ENCODE data around the gene JMJD8.

Gene JMJD8

DNA sequence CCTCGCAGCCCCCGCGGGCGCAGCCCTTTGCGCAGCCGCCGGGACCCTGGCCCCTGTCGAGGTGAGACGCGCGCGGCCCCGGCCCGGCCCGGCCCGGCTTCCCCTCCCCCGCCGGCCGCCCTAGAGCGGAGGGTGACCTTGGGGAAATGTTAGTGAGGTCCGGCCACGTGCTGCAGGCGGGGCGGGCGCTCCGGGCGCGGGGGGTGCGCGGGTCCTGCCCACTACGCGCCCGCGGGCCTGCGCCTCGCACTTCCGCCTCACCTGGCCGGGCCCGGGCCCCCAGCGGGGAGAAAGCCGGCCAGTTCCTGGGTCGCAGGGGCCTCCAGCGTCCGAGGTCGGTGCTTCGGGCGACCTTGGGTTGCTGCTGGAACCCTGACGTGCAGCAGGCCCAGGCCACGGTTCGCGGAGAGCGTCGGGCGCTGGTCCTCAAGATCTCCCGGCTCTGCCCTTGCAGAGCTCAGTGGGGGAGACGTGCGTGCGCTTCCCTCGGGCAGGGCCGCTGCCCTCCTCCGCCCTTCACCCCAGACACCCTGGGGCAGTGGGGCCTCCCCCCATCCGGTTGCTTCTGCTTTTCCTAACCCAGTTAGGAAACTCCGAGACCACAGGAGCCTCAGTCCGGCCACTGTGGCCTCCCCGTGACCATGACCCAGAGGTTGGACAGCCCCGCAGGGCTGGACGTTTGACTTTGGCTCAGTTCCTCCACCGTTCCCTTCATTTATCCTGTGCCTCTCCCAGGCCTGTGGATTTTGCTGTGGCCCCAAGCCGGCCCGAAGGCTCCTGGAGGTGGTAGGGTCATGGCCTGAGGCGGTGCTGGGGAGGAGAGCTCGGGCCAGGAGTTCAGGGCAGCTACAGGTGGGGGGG is 41.7 kb downstream of the JMJD8 start:
- DNase-seq (ENCODE audit: low read depth in 1 of 2, low spot score in 1 of 2): no peak

DNA sequence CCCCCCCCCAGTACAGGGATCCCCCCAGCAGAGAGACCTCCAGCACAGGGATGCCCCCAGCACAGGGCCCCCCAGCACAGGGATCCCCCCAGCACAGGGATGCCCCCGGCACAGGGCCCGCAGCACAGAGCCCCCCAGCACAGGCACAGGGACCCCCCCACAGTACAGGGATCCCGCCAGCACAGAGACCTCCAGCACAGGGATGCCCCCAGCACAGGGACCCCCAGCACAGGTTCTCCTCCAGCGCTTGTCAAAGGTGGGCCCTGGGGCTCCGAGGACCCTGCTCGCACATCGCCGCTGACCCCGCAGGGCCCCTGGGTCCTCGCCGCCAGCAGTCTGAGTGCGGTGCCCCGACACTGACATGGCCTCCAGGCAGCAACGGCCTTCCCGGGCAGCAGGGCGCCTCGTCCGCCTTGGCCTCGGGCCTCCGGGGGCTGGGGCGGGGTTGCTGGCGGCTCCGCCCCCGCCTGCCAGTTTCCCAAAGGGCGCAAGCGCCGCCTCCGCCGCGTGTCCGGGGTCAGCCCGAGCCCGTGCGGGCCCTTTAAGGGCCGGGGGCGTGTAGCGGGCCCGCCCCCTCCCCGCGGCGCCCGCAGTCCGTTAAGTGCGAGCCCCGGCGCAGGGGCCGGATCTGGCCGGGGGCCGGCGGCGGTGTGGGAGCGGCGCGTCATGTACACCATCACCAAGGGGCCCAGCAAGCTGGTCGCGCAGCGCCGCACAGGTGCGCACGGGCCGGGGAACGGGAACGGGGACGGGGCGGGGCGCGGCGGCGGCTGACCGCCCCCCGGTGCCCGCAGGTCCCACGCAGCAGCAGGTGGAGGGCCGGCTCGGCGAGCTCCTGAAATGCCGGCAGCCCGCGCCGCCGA is 42.6 kb downstream of the JMJD8 start, which contains the start of gene MCRIP2:
Gene MCRIP2, plus strand, starts transcription at position 503 of the 863 bp plus-strand sequence. Its CDS starts 164 bp downstream, at position 667.
- peak in 1 of 2 donors; percentile 56 for DNase-seq (ENCODE audit: low read depth in 1 of 2, low spot score in 1 of 2)

- DNase-seq (ENCODE audit: low read depth in 1 of 2, low spot score in 1 of 2): no peak
Observed at GRCh38 chr16:640614-641013, 43.5 kb downstream of the JMJD8 start.

- no peak for DNase-seq (ENCODE audit: low read depth in 1 of 2, low spot score in 1 of 2)
Observed at GRCh38 chr16:638836-639235, 45.3 kb downstream of the JMJD8 start.

DNA sequence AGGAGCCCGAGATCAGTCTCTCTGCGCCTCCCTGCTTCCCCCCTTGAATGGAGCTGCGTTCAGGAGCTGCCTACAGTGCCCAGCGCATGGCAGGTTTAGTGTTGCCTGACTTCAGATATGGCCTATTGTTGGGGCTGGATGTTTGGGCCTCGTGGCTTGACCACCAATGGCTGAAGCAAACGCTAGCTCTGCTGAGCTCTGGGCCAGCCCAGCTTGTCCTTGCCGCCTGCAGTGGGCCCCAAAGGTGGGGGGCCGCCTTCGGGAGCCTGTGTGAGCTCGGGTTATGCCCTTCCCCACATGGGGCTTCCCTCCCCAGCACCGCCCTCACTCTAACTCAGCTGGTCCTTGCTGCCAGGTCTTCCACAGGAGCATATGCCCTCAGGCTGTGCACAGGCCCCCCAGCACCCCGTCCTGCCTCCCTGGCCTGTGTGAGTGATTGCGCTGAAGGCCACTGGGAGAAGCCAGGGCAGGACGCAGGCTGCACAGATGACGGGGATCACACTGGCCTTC is 46.0 kb downstream of the JMJD8 start:
- no peak for DNase-seq (ENCODE audit: low read depth in 1 of 2, low spot score in 1 of 2)

DNA sequence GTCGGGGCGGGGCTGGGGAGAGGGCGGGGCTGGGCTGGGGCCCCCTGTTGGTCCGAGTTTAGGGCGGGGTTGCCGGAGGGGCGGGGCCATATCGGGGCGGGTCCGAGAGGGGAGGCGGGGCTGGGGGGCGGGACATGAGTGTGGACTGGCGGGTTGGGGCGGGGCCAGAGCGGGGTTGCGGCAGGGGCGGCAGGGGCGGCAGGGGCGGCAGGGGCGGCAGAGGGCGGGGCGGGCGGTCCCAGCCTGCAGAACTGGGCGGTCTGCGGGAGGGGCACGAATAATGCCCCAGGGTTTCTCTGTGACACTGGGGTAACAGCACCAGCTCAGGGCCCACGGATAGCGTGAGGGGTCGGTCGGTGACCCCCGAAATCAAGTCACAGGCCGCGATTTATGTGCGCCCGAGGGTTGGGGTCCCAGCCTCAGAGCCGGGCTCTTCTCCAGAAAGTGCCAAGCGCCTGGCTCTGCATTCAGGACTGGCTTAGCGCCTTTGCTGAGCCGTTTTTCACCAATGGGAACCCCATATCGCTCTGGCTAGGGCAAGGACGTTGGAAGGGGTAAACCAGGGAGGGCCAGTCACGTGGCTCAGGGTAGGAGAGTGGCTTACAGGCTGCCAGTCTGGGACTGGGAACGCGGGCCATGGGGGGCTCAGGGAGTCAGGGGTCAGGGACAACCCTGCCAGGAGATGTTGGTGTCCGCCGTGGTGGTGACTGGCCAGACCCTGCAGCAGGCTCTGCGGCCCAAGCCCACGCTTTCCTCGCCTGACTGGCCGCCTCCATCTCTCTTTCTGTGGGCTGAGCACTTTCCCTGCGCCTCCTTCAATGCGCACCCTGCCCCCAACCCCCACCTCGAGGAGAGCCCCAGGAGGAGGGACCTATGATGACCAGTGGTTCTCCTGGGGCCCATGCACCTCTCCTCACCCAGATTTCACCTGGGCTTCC is 46.8 kb downstream of the JMJD8 start:
- peak; percentile 78 to 79 for DNase-seq (ENCODE audit: low read depth in 1 of 2, low spot score in 1 of 2)

- peak; percentile 83 to 87 for DNase-seq (ENCODE audit: low read depth in 1 of 2, low spot score in 1 of 2)
Observed at GRCh38 chr16:636206-637080, 47.7 kb downstream of the JMJD8 start, which contains the start of gene METTL26. METTL26 (minus strand) TSS chr16:636305; CDS start chr16:636290, 15 bp downstream.

DNA sequence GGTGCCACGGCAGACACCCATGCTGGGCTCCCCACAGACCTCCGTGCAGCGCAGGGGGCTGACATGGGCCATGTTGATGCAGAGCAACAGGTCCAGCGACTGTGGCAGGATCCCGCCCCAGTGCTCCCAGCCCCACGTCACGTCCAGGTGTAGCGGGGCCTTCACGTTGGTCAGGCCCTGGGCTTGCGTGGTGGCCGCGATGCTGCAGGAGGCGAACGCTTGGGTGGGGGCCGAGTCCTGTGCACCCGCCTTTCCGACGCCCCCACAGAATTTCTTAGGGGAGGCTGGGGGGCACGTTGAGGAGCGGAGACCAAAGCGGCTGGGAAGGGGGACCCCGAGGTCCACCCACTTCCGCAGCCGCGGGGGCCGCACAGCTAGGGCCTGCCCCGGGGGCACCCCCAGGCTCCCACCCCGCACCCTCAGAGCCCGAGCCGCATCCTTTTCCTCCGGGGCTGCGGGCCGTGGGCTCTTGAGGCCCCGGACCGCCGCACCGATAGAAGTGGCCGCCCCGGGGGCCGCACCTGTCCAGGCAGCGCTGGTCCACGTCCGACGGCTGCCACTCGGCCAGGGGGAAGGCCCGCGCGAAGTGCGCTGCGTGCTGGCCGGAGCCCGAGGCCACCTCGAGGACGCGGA is 48.4 kb downstream of the JMJD8 start:
- no peak for DNase-seq (ENCODE audit: low read depth in 1 of 2, low spot score in 1 of 2)

GRCh38 chr16:634996-635395 is 49.1 kb downstream of the JMJD8 start:
- DNase-seq (ENCODE audit: low read depth in 1 of 2, low spot score in 1 of 2): no peak

DNA sequence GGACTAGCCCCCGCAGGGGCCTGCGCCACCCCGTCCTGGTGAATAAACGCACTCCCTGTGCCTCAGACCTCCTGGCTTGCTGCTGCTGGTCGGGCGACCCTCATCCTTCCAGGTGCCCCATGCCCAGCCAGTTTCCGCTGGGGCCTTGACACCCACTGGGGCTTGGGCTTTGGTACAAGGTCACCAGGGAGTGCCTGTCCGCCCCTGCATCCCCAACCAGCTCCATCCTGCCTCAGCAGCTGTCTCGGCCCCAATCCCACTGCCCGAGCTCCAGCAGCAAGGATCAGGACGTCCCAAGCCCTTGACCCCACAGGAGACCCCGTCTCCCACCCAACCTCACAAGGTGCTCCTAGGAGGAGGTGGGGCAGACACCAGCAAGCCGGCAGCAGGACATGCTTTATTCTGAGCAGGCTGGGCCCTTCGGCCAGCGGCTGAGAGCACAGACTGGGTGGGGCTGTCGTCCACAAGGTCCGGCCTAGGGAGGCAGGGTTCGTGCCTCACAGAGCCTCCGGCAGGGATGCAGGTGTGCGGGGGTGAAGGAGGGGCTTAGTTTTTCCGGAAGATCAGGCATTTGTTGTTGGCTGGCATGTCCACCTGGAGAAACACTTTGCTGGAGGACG is 50.0 kb downstream of the JMJD8 start:
- DNase-seq (ENCODE audit: low read depth in 1 of 2, low spot score in 1 of 2): no peak

- DNase-seq (ENCODE audit: low read depth in 1 of 2, low spot score in 1 of 2): no peak
Observed at GRCh38 chr16:633336-634050, 50.6 kb downstream of the JMJD8 start.

- no peak for DNase-seq (ENCODE audit: low read depth in 1 of 2, low spot score in 1 of 2)
Observed at GRCh38 chr16:632486-633335, 51.4 kb downstream of the JMJD8 start.

GRCh38 chr16:631808-632358 is 52.3 kb downstream of the JMJD8 start:
- DNase-seq (ENCODE audit: low read depth in 1 of 2, low spot score in 1 of 2): no peak

All from activated T-helper 1 cell treated with anti-CD3 and anti-CD28 coated beads, Interleukin-2, amount 50 U/mL, for 16 hours (primary cell).